GM19468 (cell line): ENCODE results near the gene FAM227A.
"Not testable (repeated sequence)": the region's sequence is repeated elsewhere in the genome, so short reads cannot be mapped to it uniquely, and the experiment has no call there.

Experiments
- ATAC-seq: cut with Tn5 transposase; IDR thresholded peaks from one replicate; pipeline ENCODE4 v1.9.1; 2021; ENCODE audit warnings: mild to moderate bottlenecking, moderate library complexity, moderate number of reproducible peaks; ENCODE audit not compliant: unreplicated experiment; ENCODE audit errors: extremely low read depth

The FAM227A gene

GRCh38 chr22:38613588-38613987 is 42.6 kb downstream of the FAM227A start:
- ATAC-seq: no peak

- ATAC-seq: no peak
These were observed 43.8 kb downstream of the FAM227A start for GRCh38 chr22:38612217-38613006.

GRCh38 chr22:38611559-38611958 is 44.6 kb downstream of the FAM227A start:
- ATAC-seq: no peak

- ATAC-seq: no peak
These were observed 46.0 kb downstream of the FAM227A start for GRCh38 chr22:38610234-38610633.

GRCh38 chr22:38608992-38609750 is 47.0 kb downstream of the FAM227A start:
- no peak for ATAC-seq

- no peak for ATAC-seq
These were observed 48.5 kb downstream of the FAM227A start for GRCh38 chr22:38607680-38608079.

- ATAC-seq: no peak
These were observed 54.0 kb downstream of the FAM227A start for GRCh38 chr22:38602166-38602565.

- no peak for ATAC-seq
These were observed 54.9 kb downstream of the FAM227A start for GRCh38 chr22:38601221-38601764.

- ATAC-seq: no peak
These were observed 56.7 kb downstream of the FAM227A start for GRCh38 chr22:38599466-38599865.

GRCh38 chr22:38582923-38583322 is 73.3 kb downstream of the FAM227A start:
- not testable (repeated sequence) for ATAC-seq

GRCh38 chr22:38578505-38578904 is 77.7 kb downstream of the FAM227A start:
- no peak for ATAC-seq

GRCh38 chr22:38572065-38572464 is 84.1 kb downstream of the FAM227A start:
- ATAC-seq: no peak

- ATAC-seq: no peak
These were observed 85.3 kb downstream of the FAM227A start for GRCh38 chr22:38570779-38571364.

- ATAC-seq: no peak
These were observed 86.0 kb downstream of the FAM227A start, which contains the start of gene DMC1 for GRCh38 chr22:38569972-38570778. DMC1 (minus strand) TSS chr22:38570183; CDS start chr22:38568256, 1,927 bp downstream.

- ATAC-seq: no peak
These were observed 86.8 kb downstream of the FAM227A start for GRCh38 chr22:38569181-38569971.

- no peak for ATAC-seq
These were observed 88.5 kb downstream of the FAM227A start for GRCh38 chr22:38567531-38568285.

GRCh38 chr22:38566726-38567504 is 89.3 kb downstream of the FAM227A start:
- no peak for ATAC-seq

GRCh38 chr22:38565441-38565840 is 90.8 kb downstream of the FAM227A start:
- no peak for ATAC-seq
